Activated naive CD4-positive, alpha-beta T cell treated with Interleukin-2 at 50 U/mL for 16 hours (primary cell): ENCODE measurements around the gene NLRP11.
"Not testable (repeated sequence)": the region's sequence is repeated elsewhere in the genome, so short reads cannot be mapped to it uniquely, and the experiment has no call there.

Source experiments
- DNase-seq: peaks from one replicate; pipeline ENCODE4 v3.0.0-alpha.2; 2020

Gene NLRP11

GRCh38 chr19:55777528-55777927 lies 54.3 kb downstream of the NLRP11 start:
- no peak for DNase-seq

GRCh38 chr19:55769632-55770031 lies 62.2 kb downstream of the NLRP11 start:
- not testable (repeated sequence) for DNase-seq

GRCh38 chr19:55768818-55769217 lies 63.0 kb downstream of the NLRP11 start, which contains the start of gene RFPL4AL1:
RFPL4AL1 (plus strand) TSS chr19:55769118; CDS start chr19:55771805, 2,687 bp downstream.
- DNase-seq: not testable (repeated sequence)

DNA sequence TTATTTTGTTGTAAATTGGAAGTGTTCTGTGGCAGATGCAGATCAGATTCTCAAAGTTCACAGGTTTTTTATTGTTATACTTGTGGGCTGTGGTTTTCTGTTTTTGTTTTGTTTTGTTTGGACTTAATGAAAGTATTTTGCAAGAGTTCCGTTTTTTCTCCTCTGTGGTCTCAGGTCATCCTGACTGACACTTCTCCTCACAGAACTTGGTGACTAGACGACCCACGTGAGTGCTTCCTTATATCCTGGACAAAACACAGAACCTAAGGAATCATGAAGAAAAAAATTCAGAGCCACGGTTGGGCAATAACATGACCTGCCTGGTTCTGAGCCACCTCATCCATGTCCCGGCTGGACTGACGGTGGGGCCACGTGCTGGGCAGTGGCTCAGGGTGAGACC lies 65.3 kb downstream of the NLRP11 start:
- DNase-seq: no peak

- DNase-seq: not testable (repeated sequence)
Measured at GRCh38 chr19:55758797-55759196, 73.0 kb downstream of the NLRP11 start, which contains the start of gene RFPL4A. RFPL4A (plus strand) TSS chr19:55759097; CDS start chr19:55761801, 2,704 bp downstream.

GRCh38 chr19:55756808-55757207 lies 75.0 kb downstream of the NLRP11 start:
- not testable (repeated sequence) for DNase-seq

DNA sequence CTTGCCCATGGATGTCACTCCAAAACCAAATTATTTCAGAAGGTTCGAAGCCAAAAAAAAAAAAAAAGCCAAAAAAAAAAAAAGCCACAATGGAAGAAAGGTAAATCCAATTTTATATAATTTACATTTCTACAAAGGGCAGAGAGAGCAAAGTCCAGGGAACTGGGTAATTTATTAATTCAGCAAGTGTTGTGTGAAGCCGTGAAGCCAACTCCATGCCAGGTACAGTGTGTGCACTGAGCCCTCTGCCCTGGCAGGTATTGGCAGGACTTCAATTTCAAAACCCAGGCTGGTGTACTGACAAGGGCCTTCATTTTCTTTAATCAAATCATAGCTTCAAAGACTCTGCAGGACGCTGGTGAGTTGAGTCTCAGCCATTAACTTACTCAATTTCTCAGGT lies 78.4 kb downstream of the NLRP11 start:
- DNase-seq: no peak

GRCh38 chr19:55750715-55751114 lies 81.1 kb downstream of the NLRP11 start:
- DNase-seq: no peak

- DNase-seq: no peak
Measured at GRCh38 chr19:55738302-55738701, 93.5 kb downstream of the NLRP11 start, which contains the start of gene NLRP9. NLRP9 (minus strand) TSS chr19:55738402; CDS start chr19:55738374, 28 bp downstream.
